OCI-M1 (cell line): ENCODE measurements around the gene SIGLEC9.
"Not testable (repeated sequence)": the region's sequence is repeated elsewhere in the genome, so short reads cannot be mapped to it uniquely, and the experiment has no call there.

Experiments
- DNase-seq: peaks from one replicate; lab custom pipeline; 2025; lab: John Stamatoyannopoulos, UW

Gene SIGLEC9

GRCh38 chr19:51123802-51124201 lies 904 bp upstream of the SIGLEC9 start:
- no peak for DNase-seq

- DNase-seq: no peak
Observed at GRCh38 chr19:51124216-51124615, 490 bp upstream of the SIGLEC9 start.

DNA sequence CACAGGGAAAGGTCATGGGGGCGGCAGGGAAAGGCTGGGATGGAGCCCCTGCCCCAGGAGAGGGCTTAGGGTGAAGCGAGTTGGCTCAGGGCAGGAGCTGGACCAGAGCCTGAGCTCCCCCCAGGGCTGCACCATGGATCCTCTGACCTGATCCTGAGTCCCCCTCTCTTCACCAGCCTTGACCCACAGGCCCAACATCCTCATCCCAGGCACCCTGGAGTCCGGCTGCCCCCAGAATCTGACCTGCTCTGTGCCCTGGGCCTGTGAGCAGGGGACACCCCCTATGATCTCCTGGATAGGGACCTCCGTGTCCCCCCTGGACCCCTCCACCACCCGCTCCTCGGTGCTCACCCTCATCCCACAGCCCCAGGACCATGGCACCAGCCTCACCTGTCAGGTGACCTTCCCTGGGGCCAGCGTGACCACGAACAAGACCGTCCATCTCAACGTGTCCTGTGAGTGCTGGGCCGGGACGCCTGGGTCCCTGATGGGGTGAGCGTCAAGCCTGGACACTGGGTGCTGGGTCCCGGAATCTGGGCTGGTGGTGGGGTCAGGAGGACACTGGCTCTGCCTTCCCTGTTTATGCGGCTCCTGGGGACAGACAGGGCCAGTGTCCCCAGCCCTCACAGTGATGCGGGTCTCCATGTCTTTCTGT lies 842 bp downstream of the SIGLEC9 start:
- no peak for DNase-seq

DNA sequence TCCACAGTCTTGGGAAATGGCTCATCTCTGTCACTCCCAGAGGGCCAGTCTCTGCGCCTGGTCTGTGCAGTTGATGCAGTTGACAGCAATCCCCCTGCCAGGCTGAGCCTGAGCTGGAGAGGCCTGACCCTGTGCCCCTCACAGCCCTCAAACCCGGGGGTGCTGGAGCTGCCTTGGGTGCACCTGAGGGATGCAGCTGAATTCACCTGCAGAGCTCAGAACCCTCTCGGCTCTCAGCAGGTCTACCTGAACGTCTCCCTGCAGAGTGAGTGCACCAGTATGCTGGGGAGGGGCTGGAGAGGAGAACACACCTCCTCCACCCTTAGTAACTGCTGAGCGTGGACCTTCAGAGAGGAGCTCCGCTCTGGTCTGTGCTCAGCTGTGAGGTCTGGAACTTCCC lies 2.3 kb downstream of the SIGLEC9 start:
- no peak for DNase-seq

GRCh38 chr19:51127755-51128154 lies 3.0 kb downstream of the SIGLEC9 start:
- DNase-seq: peak; percentile 92

GRCh38 chr19:51128227-51128626 lies 3.5 kb downstream of the SIGLEC9 start:
- no peak for DNase-seq

DNA sequence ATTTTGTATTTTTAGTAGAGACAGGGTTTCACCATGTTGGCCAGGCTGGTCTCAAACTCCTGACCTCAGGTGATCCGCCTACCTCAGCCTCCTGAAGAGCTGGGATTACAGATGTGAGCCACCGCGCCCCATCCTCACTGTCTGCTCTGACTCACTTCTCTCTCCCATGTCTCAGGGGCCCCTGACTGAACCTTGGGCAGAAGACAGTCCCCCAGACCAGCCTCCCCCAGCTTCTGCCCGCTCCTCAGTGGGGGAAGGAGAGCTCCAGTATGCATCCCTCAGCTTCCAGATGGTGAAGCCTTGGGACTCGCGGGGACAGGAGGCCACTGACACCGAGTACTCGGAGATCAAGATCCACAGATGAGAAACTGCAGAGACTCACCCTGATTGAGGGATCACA lies 5.0 kb downstream of the SIGLEC9 start:
- DNase-seq: no peak

GRCh38 chr19:51131780-51132680 lies 7.3 kb downstream of the SIGLEC9 start:
- DNase-seq: no peak

DNA sequence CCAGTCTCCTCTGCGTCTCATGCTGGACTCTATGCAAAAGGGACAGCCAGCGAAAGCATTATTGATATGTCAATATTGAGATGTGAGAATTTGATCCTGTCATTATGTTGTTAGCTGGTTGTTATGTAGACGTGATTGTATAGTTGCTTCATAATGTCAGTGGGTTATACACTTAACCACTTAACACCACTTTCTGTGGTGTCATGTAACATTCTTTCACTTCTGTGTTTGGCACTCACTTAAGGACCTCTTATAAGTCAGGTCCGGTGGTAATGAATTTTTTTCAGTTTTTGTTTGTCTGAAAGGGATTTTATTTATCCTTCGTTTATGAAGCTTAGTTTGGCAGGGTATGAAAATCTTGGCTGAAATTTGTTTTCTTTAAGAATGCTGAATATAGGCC lies 10.3 kb downstream of the SIGLEC9 start:
- DNase-seq: no peak

- no peak for DNase-seq
Observed at GRCh38 chr19:51135986-51136762, 11.5 kb downstream of the SIGLEC9 start.

- peak; percentile 43 for DNase-seq
Observed at GRCh38 chr19:51136851-51137551, 12.3 kb downstream of the SIGLEC9 start.

DNA sequence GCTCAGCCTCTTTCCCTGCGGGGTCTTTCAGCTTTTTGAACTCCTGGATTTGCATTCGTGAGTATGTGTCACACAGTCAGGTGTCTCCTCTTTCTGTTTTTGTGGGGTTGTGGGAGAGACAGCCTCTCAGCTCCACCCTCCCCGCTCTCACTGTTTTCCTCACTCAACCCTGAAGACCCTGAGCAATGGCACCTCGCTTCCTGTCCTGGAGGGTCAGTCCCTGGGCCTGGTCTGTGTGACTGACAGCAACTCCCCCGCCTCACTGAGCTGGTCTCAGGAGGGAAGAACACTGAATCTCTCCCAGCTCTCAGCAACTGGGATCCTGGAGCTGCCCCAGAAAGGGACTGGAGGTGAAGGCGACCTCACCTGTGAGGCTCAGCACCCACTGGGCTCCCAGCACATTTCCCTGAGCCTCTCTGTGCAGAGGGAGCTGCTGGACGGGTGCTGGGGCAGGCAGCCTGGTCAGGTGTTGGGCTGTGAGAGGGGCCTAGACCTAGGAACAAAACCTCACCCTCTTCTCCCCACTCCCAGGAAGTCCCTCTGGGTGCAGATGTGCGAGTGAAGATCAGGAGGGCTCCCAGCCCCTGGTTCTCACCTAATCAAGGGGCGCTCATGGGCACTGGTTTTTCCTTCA lies 13.2 kb downstream of the SIGLEC9 start:
- no peak for DNase-seq

DNA sequence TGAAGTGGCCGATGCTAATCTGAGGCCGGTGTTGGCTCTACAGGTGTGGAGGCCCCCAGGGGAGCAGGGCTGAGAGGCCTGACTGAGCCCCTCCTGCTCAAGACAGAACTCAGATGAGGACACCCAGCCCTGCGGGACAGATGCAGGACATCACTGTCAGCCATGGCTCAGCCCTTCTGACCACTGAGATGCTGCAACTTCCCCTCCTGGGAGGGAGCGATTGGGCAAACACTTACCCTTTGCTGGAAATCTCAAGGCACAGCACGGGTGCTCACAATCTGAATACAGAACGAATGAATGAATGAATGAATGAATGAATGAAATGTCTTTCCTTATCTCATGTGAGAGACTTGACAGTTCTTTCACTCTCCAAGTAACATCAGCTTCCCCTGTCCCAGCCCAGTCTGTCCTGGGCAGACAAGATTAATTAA lies 13.9 kb downstream of the SIGLEC9 start:
- peak; percentile 78 for DNase-seq

GRCh38 chr19:51139299-51140014 lies 14.8 kb downstream of the SIGLEC9 start:
- DNase-seq: peak; percentile 82

DNA sequence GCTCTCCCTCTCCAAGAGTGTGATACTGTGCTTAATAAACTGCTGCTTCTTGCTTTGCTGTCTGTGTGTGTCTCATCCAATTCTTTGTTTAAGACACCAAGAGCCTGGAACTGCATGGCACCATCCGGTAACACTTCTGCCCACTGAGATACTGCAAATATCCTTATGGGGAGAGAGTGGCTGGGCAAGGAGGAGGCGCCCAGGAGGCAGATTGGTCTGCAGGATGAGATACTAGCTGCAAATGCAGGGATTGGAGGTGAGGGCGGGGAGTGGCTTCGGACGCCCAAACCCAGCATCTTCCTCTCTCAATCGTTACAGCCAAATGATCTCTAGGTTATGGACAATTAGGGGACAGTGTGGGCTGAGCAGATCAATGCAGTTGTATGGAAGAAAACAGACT lies 15.7 kb downstream of the SIGLEC9 start:
- DNase-seq: no peak

GRCh38 chr19:51141181-51141580 lies 16.5 kb downstream of the SIGLEC9 start:
- no peak for DNase-seq

DNA sequence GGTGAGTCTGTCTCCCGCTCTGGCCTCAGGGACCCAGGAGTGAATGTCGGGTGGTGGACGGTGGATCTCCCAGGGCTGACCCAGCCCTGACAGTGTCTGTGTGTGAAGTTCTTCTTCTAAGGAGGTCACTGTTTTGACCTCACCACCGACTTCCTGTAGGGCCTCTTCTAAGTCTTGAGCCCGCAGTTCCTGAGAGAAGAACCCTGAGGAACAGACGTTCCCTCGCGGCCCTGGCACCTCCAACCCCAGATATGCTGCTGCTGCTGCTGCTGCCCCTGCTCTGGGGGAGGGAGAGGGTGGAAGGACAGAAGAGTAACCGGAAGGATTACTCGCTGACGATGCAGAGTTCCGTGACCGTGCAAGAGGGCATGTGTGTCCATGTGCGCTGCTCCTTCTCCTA lies 17.4 kb downstream of the SIGLEC9 start, which contains the start of gene SIGLEC7:
TSS of gene SIGLEC7 (plus strand) at position 183 of the 400 bp plus-strand sequence. CDS start at position 252, 69 bp downstream.
- no peak for DNase-seq

DNA sequence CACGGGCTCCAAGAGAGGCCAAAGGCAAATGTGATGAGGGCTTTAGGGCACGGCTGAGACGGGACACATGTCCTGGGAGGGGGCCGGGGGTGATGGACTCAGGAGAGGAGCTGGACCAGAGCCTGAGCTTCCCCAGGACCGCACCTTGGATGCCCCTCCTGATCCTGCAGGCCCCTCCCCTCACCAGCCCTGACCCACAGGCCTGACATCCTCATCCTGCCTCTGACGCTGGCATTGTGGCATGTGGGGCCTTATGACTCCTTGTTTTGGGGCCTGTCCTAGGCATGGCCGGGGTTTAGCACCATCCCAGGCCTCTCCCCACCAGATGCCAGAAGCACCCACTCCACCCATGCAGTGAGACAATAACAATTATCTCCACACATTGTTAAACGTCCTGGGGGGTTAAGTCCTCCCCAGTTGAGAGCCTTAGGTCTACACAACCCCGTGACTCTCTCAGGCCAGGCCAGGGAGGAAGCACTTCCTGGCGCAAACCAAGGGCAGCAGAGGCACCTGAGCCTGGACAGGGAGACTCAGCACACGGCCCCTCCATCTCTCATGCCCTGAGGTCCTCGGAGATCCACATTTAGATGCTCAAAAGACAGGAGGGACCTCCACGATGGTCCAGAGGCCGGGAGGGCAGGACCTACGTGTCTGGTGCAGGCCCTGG lies 18.2 kb downstream of the SIGLEC9 start:
- not testable (repeated sequence) for DNase-seq

DNA sequence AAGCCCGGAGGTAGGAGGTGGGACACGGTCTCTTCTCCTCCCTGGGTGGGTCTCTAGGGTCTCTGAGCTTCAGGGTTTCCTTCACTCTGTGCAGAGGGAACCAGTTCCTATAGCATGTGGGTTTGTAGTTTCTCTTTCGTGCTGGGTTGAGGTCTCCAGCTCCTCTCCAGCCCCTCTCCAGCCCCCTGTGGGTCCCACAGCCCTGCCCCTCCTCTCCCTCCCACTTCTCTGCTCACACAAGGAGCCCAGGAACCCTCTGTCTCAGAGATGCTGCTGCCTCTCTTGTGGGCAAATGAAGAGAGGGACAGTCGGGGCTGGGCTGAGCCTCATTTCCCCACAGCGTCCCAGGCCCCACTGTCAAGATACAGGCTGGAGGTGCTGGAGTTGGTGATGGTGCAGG lies 18.8 kb downstream of the SIGLEC9 start:
- DNase-seq: no peak

DNA sequence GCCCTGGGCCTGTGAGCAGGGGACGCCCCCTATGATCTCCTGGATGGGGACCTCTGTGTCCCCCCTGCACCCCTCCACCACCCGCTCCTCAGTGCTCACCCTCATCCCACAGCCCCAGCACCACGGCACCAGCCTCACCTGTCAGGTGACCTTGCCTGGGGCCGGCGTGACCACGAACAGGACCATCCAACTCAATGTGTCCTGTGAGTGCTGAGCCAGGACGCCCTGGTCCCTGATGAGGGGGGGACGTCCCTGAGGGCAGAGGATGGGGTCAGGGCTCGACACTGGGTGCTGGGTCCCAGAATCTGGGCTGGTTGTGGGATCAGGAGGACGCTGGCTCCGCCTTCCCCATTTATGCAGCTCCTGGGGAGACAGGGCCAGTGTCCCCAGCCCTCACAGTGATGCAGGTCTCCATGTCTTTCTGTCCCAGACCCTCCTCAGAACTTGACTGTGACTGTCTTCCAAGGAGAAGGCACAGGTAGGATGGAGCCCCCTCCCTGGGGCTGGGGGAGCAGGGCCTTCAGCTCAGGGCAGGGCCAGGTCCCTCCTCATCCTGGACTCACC lies 19.9 kb downstream of the SIGLEC9 start:
- no peak for DNase-seq
